ENCODE measurements around the gene ABLIM1. TPM values are rescaled to one million over a fixed set of nuclear protein-coding genes. Genes with fewer than 3 reads are reported as not detected.

ABLIM1 gene
- total and polyA plus RNA-seq, 2 of the 13 experiments (the other 11 are each of a cell fraction or from before 2014, with no cell fraction given), result 59.4 to 92.7 TPM

- no peaks in the 10 kb centered on the region for H3K4me1 ChIP-seq (ENCODE audit: insufficient read depth, low read length)
- CTCF ChIA-PET (ENCODE audit: low intra/inter-chr PET ratio, low total read pairs), result no interaction called here
- DNase-seq (ENCODE audit: low spot score) (no peak), FAIRE-seq (no peak), ATAC-seq (no peak)
- no peaks in the 10 kb centered on the region for H3K9me3 ChIP-seq (ENCODE audit: low read length)
- no peak overlapping the region for H3K4me3 ChIP-seq (replicated peaks in 1 of 3; ENCODE audit: insufficient read depth in 1 of 3, low read depth in 2 of 3, low read length in 3 of 3)
- intact Hi-C loops (cut with micrococcal nuclease; ENCODE audit: unreplicated experiment), result no loop called here
- in situ Hi-C loops (cut with HindIII; ENCODE audit: extremely low pct_ligation_motif_present, low pct_unique_long_range_greater_than_20kb), result no loop called here
- no peak overlapping the region for H2AFZ ChIP-seq (ENCODE audit: low read length)
- POLR2A ChIA-PET, result no interaction called here
- H3K9ac ChIP-seq (ENCODE audit: insufficient read depth, low read depth, low read length), result no peak overlapping the region
- WGBS (ENCODE audit: low lambda C conversion rate), result 55% methylated on average over 4 of the region's 4 CpGs
- TF ChIP-seq SPEN (CRISPR knock-in tag; IDR thresholded peaks at IDR 0.05; ENCODE audit: low read depth), result no peak
- TF ChIP-seq FOSL2 (CRISPR knock-in tag; IDR thresholded peaks at IDR 0.05), result no peak
- TF ChIP-seq, protein P1, sequence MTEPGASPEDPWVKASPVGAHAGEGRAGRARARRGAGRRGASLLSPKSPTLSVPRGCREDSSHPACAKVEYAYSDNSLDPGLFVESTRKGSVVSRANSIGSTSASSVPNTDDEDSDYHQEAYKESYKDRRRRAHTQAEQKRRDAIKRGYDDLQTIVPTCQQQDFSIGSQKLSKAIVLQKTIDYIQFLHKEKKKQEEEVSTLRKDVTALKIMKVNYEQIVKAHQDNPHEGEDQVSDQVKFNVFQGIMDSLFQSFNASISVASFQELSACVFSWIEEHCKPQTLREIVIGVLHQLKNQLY (CRISPR knock-in tag; IDR thresholded peaks at IDR 0.05), result no peak
- no peak for TF ChIP-seq KLF11 (CRISPR knock-in tag; IDR thresholded peaks at IDR 0.05)
- no peak for TF ChIP-seq ZBTB3 (CRISPR knock-in tag; IDR thresholded peaks at IDR 0.05; ENCODE audit: borderline replicate concordance, low read depth)
- TF ChIP-seq ZNF850 (CRISPR knock-in tag; conservative IDR thresholded peaks at IDR 0.05), result no peak
- TF ChIP-seq, protein P2, sequence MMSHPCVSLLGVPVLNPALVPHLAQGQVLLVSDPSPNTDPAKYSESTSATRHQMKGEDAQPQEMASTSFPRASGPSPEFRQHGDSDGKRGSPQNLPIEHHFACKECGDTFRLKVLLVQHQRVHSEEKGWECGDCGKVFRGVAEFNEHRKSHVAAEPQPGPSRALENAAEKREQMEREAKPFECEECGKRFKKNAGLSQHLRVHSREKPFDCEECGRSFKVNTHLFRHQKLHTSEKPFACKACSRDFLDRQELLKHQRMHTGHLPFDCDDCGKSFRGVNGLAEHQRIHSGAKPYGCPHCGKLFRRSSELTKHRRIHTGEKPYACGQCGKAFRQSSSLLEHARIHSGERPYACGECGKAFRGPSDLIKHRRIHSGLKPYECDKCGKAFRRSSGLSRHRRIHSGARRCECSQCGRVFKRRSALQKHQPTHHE (CRISPR knock-in tag; IDR thresholded peaks at IDR 0.05; ENCODE audit: borderline replicate concordance), result no peak
- TF ChIP-seq FIP1L1 (IDR thresholded peaks at IDR 0.05; ENCODE audit: borderline replicate concordance, insufficient read depth, low read depth, low read length), result no peak
- TF ChIP-seq ZIK1 (CRISPR knock-in tag; IDR thresholded peaks at IDR 0.05; ENCODE audit: borderline replicate concordance, low read depth), result no peak
- TF ChIP-seq ARNT2 (CRISPR knock-in tag; IDR thresholded peaks at IDR 0.05; ENCODE audit: low read depth), result no peak
- TF ChIP-seq MAFG (CRISPR knock-in tag; IDR thresholded peaks at IDR 0.05), result no peak
- no peak for TF ChIP-seq RFXANK (CRISPR knock-in tag; IDR thresholded peaks at IDR 0.05)
- no peak overlapping the region for H3K4me2 ChIP-seq (ENCODE audit: low read depth, low read length)
- no peaks in the 10 kb centered on the region for H3K79me2 ChIP-seq (ENCODE audit: insufficient read depth, low read length)
- no TSS peak for BruUV-seq (replicated peaks)
- H3K27me3 ChIP-seq (ENCODE audit: control insufficient read depth in 1 of 2, insufficient read depth in 2 of 2, low read length in 2 of 2), result peaks cover 0 to 7% of the 10 kb centered on the region in 2 experiments; a peak in 2 of 5 replicates
- no peaks in the 10 kb centered on the region for H4K20me1 ChIP-seq (ENCODE audit: insufficient read depth, low read length)
- H3K27ac ChIP-seq (ENCODE audit: extremely low read length, insufficient read depth, low read length), result no peak overlapping the region
- no peaks in the 10 kb centered on the region for H3K36me3 ChIP-seq (replicated peaks in 1 of 2; ENCODE audit: control insufficient read depth in 1 of 2, insufficient read depth in 2 of 2, low read length in 2 of 2)
Observed at GRCh38 chr10:114420811-114421485, 237.1 kb downstream of the ABLIM1 start.

All from HepG2 (cell line).